Erythroblast (primary cell): ENCODE results near the gene PTPN13.

ENCODE experiments used
- DNase-seq, 2 experiments: peaks; one replicate each; lab custom pipeline; 2025; lab: John Stamatoyannopoulos, UW
- GATA1 ChIP-seq: IDR thresholded peaks from 2 replicates; pipeline ENCODE4 v1.6.1; 2011; ENCODE audit warnings: low read depth, mild to moderate bottlenecking, control low read depth, low read length, moderate library complexity
- POLR2A ChIP-seq: IDR thresholded peaks from 2 replicates; pipeline ENCODE4 v1.6.1; 2011; ENCODE audit warnings: mild to moderate bottlenecking, low read length

PTPN13 gene

DNA sequence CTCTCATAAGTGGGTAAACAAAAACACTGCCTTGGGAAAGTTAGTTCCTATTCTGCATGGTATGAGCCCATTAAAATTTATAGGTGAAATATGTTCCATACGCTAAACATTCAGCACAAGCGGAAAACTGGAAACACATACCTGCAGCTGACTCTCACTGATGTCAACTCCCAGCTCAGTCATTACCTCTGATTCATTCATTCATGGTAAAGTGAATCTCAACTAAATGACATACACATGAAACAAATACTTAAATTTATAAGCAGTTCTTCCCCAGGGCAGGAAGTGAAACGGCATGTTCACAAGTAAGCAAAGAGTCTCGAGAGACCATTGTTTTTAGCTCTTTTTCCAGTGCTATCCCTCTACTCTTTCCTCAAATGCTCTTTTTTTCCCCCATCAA lies 253.5 kb downstream of the PTPN13 start:
- TF ChIP-seq POLR2A (no peak), GATA1 (no peak)
- no peak for DNase-seq

DNA sequence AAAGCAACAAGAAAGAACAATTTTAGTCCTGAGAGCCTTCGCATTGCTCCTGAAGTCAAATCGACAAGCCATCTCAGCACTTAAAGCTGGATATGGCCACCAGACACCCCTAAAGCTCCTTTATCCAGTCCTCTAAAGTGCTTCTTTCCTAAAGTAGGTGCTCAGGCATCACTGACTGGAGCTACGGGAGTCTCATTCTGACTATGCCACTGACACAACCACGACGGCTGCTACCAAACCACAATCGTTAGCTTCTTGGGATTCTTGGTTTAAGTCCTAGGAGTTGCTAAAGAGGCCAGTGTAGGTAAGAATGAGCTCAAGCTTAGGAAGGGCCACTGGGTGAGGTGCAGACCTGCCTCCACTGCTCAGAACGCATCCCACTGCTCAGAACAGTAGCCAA lies 254.0 kb downstream of the PTPN13 start:
- TF ChIP-seq POLR2A (no peak), GATA1 (no peak)
- DNase-seq = no peak

DNA sequence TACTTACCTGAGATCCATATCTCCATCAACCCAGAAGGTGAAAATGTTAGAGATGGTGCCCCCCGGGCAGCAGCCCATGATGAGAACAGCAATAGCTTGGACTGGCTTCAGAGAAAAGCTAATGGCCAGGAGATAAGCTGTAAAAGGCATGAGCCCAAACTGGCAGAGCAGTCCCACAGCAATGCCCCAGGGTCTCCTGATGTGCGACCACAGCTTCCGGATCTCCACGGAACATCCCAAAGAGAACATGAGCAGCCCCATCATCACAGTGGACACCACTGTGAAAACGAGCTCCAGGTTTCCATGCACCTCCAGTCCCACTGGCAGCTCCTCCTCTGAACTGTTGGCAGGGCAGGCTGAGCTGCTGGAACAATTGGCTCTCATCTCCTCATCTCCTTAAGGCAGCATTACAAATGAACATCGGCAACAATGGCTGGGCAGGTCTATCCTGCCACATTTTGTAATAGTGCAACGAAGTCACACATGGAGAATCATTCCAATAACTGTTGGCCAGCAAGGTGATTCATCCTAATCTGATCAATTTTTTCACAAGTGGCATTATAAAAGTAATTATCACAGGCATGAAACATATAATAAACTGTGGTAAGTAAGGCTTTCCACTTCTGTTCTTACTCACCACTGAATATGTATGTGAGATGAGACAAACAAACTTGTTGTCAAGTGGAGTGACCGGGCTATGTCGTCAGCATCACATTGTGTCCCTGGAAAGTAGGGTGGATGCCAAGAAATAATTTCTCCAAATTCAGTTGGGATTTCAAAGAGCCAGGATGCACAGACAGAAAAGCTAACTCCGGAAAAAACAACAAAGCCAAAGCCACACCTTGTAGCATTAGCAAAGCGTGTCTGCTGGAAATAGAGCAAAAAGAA lies 254.9 kb downstream of the PTPN13 start, which contains the start of gene SLC10A6:
Gene SLC10A6, minus strand, starts transcription at position 653 of the 888 bp plus-strand sequence. Its CDS starts 269 bp downstream, at position 384.
- DNase-seq = no peak
- TF ChIP-seq GATA1 (no peak), POLR2A (no peak)

DNA sequence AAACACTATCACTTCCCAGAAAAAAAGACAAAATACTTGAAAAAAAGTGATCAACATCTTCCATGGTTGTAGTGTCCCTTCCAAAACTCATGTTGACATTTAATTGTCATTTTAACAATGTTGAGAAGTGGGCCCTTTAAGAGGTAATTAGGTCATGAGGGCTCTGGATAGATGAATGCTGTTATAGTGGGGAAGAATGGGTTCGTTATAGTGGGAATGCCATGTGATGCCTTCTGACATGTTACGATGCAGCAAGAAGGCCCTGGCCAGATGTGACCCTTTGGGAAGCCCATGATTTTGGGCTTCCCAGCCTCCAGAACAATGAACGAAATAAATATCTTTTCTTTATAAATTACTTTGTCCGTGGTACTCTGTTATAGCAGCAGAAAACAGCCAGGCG lies 259.1 kb downstream of the PTPN13 start:
- no peak for DNase-seq
- TF ChIP-seq POLR2A = no peak
- no peak for TF ChIP-seq GATA1

DNA sequence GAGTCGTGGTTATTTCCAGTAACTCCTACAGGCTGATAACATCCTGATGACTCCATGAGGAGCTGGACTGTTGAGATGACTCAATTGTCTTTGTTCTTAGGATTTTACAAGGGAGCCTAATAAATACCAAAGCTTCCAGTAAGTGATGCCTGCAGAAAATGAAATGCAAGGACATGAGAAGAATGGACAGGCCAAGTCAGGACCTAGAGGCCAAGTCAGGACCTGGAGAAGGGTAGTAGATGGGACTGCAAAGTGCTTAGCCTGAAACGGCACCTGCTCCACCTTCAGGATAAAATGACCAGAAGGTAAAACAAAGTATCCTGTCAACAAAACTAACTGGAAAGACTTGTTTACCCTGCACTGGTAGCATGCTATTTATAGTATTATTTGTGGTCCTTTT lies 261.5 kb downstream of the PTPN13 start:
- TF ChIP-seq GATA1 (no peak), POLR2A (no peak)
- DNase-seq = no peak

DNA sequence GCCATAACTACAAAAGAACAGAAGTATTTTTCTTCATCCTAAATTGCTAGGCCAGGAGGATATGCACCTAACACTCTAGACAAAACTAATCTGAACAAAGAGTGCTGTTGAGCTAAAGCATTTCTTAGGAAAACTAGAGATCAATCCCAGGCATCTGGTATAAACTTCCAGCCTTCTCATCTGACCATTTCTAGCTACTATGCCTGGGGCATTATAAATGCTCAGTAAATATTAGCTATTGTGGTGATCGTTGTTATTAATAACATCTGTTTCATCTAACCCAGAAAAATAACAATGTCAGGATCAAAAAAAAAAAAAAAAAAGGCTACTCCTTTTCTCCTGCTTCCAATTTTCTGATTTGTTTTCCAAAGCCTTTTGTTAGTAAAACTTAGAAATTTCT lies 262.8 kb downstream of the PTPN13 start:
- TF ChIP-seq GATA1 (no peak), POLR2A (no peak)
- DNase-seq = no peak

DNA sequence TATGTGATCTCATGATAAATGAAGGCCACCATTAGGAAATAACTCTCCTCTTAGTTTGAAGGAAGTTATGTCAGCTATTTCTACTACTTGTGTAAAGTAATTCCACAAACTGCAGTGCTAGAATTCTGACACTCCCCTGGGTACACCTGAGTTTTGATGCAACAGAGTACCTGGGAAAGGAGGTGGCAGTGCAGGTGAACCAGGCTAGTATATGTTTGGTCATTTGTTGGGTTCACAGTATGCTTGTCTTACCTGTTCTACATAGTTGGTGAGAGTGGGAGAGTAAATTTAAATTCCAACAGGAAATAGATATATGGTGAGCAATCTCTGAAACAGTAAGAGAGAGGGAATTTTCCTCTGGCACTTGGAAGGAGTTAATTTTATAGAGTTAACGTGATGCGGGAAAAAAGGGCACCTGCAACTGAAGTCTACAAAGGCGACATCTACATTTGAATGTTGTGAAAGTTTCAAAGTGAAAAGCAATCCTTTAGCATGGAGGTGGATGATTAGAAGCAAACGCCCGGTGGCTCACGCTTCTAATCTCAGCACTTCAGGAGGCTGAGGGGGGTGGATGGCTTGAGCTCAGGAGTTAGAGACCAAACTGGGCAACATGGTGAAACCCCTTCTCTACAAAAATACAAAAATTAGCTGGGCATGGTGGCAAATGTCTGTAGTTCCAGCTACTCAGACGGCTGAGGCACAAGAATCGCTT lies 263.4 kb downstream of the PTPN13 start:
- no peak for DNase-seq
- no peak for TF ChIP-seq POLR2A
- no peak for TF ChIP-seq GATA1
